Liver (tissue), 9 donors: ENCODE data around the gene XXYLT1. TPM values are rescaled to one million over a fixed set of nuclear protein-coding genes. Genes with fewer than 3 reads are reported as not detected.

ENCODE experiments used
- DNase-seq: peaks from one replicate; pipeline ENCODE4 v3.0.0-alpha.2; 2017; ENCODE audit warnings: low spot score
- H3K27ac ChIP-seq, 2 donors: one replicate each; pipeline ENCODE4 v1.7.0; 2013; ENCODE audit warnings: inconsistent platforms in 2 of 2, low read length in 2 of 2, control low read depth in 1 of 2, low read depth in 1 of 2, mild to moderate bottlenecking in 1 of 2
- H3K27me3 ChIP-seq, 4 donors: one replicate each; pipeline versions ENCODE4 v1.6.1 to v1.7.0; 2013; ENCODE audit warnings: low read length in 3 of 4, inconsistent platforms in 1 of 4, mild to moderate bottlenecking in 1 of 4, moderate library complexity in 1 of 4; ENCODE audit not compliant: control insufficient read depth in 4 of 4, insufficient read depth in 4 of 4
- H3K36me3 ChIP-seq, 4 donors: one replicate each; pipeline versions ENCODE4 v1.6.1 to v1.7.0; 2013; ENCODE audit warnings: low read length in 3 of 4, mild to moderate bottlenecking in 3 of 4, low read depth in 1 of 4, moderate library complexity in 1 of 4; ENCODE audit not compliant: control insufficient read depth in 4 of 4, insufficient read depth in 3 of 4
- H3K4me1 ChIP-seq, 4 donors: one replicate each; pipeline versions ENCODE4 v1.6.1 to v1.7.0; 2013; ENCODE audit warnings: low read length in 3 of 4, mild to moderate bottlenecking in 3 of 4, moderate library complexity in 1 of 4; ENCODE audit not compliant: control insufficient read depth in 4 of 4, insufficient read depth in 4 of 4
- H3K4me3 ChIP-seq, 3 donors: one replicate each; pipeline versions ENCODE4 v1.6.1 to v1.7.0; 2013; ENCODE audit warnings: low read length in 3 of 3, control low read depth in 1 of 3, low read depth in 1 of 3, mild to moderate bottlenecking in 1 of 3
- H3K9ac ChIP-seq, 2 donors: one replicate each; pipeline ENCODE4 v1.7.0; 2013; ENCODE audit warnings: low read length in 2 of 2, mild to moderate bottlenecking in 2 of 2, moderate library complexity in 2 of 2, control low read depth in 1 of 2, low read depth in 1 of 2
- H3K9me3 ChIP-seq, 4 donors: one replicate each; pipeline versions ENCODE4 v1.6.1 to v1.7.0; 2013; ENCODE audit warnings: low read length in 3 of 4; ENCODE audit not compliant: control insufficient read depth in 4 of 4
- EGR1 ChIP-seq, 2 donors: IDR thresholded peaks; 2 replicates each; pipeline ENCODE4 v1.6.1; 2016 to 2018; ENCODE audit warnings: antibody characterized with exemption in 2 of 2, low read depth in 2 of 2
- FOXA1 ChIP-seq: IDR thresholded peaks from 2 replicates; pipeline ENCODE4 v1.6.1; 2016; ENCODE audit warnings: antibody characterized with exemption
- FOXA2 ChIP-seq: IDR thresholded peaks from 2 replicates; pipeline ENCODE4 v1.6.1; 2016; ENCODE audit warnings: antibody characterized with exemption
- GABPA ChIP-seq, 2 donors: IDR thresholded peaks in 1 of 2; conservative IDR thresholded peaks in 1 of 2; 2 replicates each; pipeline ENCODE4 v1.6.1; 2016; ENCODE audit warnings: antibody characterized with exemption in 2 of 2, mild to moderate bottlenecking in 1 of 2, moderate library complexity in 1 of 2
- HNF4G ChIP-seq: IDR thresholded peaks from 2 replicates; pipeline ENCODE4 v1.6.1; 2016; ENCODE audit warnings: antibody characterized with exemption
- NR2F2 ChIP-seq: IDR thresholded peaks from 2 replicates; pipeline ENCODE4 v1.6.1; 2016; ENCODE audit warnings: antibody characterized with exemption
- RAD21 ChIP-seq, 2 donors: IDR thresholded peaks; 2 replicates each; pipeline ENCODE4 v1.6.1; 2016; ENCODE audit warnings: antibody characterized with exemption in 2 of 2, mild to moderate bottlenecking in 2 of 2
- RXRA ChIP-seq, 2 donors: IDR thresholded peaks; 2 replicates each; pipeline ENCODE4 v1.6.1; 2017 to 2018; ENCODE audit warnings: antibody characterized with exemption in 2 of 2, mild to moderate bottlenecking in 1 of 2
- SP1 ChIP-seq: IDR thresholded peaks from 2 replicates; pipeline ENCODE4 v1.6.1; 2018; ENCODE audit warnings: antibody characterized with exemption, mild to moderate bottlenecking
- WGBS: extraction: QIAGEN DNeasy Blood & Tissue Kit; methylation state at CpG from one replicate; pipeline ENCODE4 v1.1.7; 2013; 5-methylcytosine and 5-hydroxymethylcytosine counted together
- polyA plus RNA-seq, 2 donors: library from polyadenylated mRNA; stranded (reverse) in 1 of 2; unstranded in 1 of 2; fragments of 200-250 nt in 1 of 2; fragments of >200 nt in 1 of 2; fragmentation: Nextera tagmentation in 1 of 2; extraction: Ambion mirVana in 1 of 2; gene quantifications; one replicate each; pipeline versions ENCODE4 v1.2.1 to v1.2.3, GENCODE V29; 2013 to 2015
- total RNA-seq, 2 donors: library from RNA; depleted of rRNA; stranded (reverse); fragments of >200 nt; gene quantifications; one replicate each; pipeline ENCODE4 v1.2.3, GENCODE V29; 2014
- TF ChIP-seq, protein P1 (sequence below): IDR thresholded peaks from 2 replicates; pipeline ENCODE4 v1.6.1; 2016; ENCODE audit warnings: antibody characterized with exemption
- TF ChIP-seq, protein P2 (sequence below): IDR thresholded peaks from 2 replicates; pipeline ENCODE4 v1.6.1; 2016; ENCODE audit warnings: antibody characterized with exemption, mild to moderate bottlenecking
- TF ChIP-seq, protein P3 (sequence below): fragments of 150-350 bp; IDR thresholded peaks from 2 replicates; pipeline ENCODE4 v1.5.1; 2017; ENCODE audit warnings: improper control_type of control experiment, low read depth, low read length; ENCODE audit not compliant: missing input control
- TF ChIP-seq, protein P4 (sequence below): IDR thresholded peaks from 2 replicates; pipeline ENCODE4 v1.6.1; 2016; ENCODE audit warnings: antibody characterized with exemption
- donor health status: healthy.
- donor health status: healthy.
- donor health status: healthy.
- donor health status: healthy.
- donor health status: healthy.

The XXYLT1 gene
- total and polyA plus RNA-seq, 4 donors = 0.93 to 7.6 (median 2.8) TPM

DNA sequence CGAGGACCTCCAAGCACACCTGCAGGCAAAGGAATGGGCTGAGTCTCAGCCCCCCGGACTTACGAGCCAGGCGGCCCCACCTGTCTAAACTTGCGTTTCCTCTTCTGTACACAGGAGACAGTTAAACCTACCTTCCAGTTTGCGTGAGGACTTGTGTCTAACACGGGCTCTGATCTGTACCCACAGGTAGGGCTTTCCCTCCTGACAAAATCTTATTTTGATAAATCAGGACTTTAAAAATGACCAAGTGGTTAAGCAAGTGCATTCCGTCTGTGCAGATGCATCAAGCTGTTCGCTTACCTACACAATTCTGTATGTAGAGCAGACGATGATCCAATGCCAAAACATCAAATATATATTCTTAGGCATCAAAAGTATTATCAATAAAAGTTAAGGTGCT lies 238.0 kb downstream of the XXYLT1 start:
- no peak for DNase-seq

DNA sequence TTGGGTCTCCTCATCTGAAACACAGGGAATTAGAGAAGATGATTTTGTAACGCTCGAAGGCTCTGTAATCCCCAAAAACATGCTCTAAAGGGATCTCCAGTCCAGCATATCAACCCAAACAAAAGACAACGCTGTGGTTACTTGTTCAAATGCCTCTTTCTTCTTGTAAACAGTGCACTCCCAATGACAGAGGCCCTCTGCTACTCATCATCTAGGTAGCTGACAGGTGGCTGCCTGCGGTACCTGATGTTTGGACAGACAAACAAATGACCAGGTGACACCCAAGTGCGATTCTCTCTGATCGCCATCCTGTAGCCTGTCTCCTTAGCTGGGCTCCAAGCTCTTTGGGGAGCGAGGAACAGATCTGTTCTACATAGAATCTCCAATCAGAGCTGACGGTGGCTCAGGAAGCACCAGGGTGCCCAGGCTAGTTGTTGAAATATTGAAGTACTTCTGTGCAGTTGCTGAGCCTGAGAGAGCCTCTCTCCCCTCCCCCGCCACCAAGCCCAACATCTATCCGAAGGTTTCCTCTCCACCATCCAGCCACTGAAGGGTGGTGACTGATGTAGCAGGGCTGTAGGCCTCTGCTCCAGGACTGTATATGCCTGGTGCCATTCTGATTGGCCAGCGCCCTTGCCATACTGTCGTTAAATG lies 238.7 kb downstream of the XXYLT1 start:
- Histone ChIP-seq H3K9ac (no peak overlapping the region), H3K36me3 (no peaks in the 10 kb centered on the region), H3K27ac (peak overlapping the region; percentile 56 to 81), H3K9me3 (no peaks in the 10 kb centered on the region), H3K4me3 (no peak overlapping the region), H3K4me1 (peaks cover 29 to 46% (median 41%) of the 10 kb centered on the region in 4 donors), H3K27me3 (no peaks in the 10 kb centered on the region)
- TF ChIP-seq NR2F2 (no peak), FOXA2 (no peak), RAD21 (IDR thresholded peaks at IDR 0.05) (no peak)
- TF ChIP-seq, protein P1, sequence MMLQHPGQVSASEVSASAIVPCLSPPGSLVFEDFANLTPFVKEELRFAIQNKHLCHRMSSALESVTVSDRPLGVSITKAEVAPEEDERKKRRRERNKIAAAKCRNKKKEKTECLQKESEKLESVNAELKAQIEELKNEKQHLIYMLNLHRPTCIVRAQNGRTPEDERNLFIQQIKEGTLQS = no peak
- TF ChIP-seq, protein P2, sequence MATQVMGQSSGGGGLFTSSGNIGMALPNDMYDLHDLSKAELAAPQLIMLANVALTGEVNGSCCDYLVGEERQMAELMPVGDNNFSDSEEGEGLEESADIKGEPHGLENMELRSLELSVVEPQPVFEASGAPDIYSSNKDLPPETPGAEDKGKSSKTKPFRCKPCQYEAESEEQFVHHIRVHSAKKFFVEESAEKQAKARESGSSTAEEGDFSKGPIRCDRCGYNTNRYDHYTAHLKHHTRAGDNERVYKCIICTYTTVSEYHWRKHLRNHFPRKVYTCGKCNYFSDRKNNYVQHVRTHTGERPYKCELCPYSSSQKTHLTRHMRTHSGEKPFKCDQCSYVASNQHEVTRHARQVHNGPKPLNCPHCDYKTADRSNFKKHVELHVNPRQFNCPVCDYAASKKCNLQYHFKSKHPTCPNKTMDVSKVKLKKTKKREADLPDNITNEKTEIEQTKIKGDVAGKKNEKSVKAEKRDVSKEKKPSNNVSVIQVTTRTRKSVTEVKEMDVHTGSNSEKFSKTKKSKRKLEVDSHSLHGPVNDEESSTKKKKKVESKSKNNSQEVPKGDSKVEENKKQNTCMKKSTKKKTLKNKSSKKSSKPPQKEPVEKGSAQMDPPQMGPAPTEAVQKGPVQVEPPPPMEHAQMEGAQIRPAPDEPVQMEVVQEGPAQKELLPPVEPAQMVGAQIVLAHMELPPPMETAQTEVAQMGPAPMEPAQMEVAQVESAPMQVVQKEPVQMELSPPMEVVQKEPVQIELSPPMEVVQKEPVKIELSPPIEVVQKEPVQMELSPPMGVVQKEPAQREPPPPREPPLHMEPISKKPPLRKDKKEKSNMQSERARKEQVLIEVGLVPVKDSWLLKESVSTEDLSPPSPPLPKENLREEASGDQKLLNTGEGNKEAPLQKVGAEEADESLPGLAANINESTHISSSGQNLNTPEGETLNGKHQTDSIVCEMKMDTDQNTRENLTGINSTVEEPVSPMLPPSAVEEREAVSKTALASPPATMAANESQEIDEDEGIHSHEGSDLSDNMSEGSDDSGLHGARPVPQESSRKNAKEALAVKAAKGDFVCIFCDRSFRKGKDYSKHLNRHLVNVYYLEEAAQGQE = no peak
- no peak for DNase-seq
- 64% methylated on average over 12 of the region's 12 CpGs for WGBS

More for the DNA sequence above, 238.0 kb downstream of the XXYLT1 start:
- 72% methylated on average over 10 of the region's 10 CpGs for WGBS
- Histone ChIP-seq H3K36me3 (no peaks in the 10 kb centered on the region), H3K27me3 (no peaks in the 10 kb centered on the region), H3K9me3 (no peaks in the 10 kb centered on the region), H3K27ac (peak overlapping the region; percentile 14 to 78), H3K9ac (no peak overlapping the region), H3K4me3 (no peak overlapping the region), H3K4me1 (peaks cover 29 to 46% (median 41%) of the 10 kb centered on the region in 4 donors)
- no peak for TF ChIP-seq RXRA (IDR thresholded peaks at IDR 0.05)
- TF ChIP-seq FOXA1 = no peak
- TF ChIP-seq, protein P3, sequence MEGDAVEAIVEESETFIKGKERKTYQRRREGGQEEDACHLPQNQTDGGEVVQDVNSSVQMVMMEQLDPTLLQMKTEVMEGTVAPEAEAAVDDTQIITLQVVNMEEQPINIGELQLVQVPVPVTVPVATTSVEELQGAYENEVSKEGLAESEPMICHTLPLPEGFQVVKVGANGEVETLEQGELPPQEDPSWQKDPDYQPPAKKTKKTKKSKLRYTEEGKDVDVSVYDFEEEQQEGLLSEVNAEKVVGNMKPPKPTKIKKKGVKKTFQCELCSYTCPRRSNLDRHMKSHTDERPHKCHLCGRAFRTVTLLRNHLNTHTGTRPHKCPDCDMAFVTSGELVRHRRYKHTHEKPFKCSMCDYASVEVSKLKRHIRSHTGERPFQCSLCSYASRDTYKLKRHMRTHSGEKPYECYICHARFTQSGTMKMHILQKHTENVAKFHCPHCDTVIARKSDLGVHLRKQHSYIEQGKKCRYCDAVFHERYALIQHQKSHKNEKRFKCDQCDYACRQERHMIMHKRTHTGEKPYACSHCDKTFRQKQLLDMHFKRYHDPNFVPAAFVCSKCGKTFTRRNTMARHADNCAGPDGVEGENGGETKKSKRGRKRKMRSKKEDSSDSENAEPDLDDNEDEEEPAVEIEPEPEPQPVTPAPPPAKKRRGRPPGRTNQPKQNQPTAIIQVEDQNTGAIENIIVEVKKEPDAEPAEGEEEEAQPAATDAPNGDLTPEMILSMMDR = no peak
- TF ChIP-seq GABPA (IDR thresholded peaks at IDR 0.05 in 1 of 2, conservative IDR thresholded peaks at IDR 0.05 in 1 of 2) = no peak
- no peak for TF ChIP-seq HNF4G
- TF ChIP-seq, protein P4, sequence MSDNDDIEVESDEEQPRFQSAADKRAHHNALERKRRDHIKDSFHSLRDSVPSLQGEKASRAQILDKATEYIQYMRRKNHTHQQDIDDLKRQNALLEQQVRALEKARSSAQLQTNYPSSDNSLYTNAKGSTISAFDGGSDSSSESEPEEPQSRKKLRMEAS = no peak
- TF ChIP-seq SP1 = no peak
- no peak for TF ChIP-seq EGR1 (IDR thresholded peaks at IDR 0.05; ENCODE audit: low read depth in 2 of 2)
